HG02852 (cell line): ENCODE measurements around the gene KCNN4.

Experiments
- ATAC-seq: cut with Tn5 transposase; IDR thresholded peaks from one replicate; pipeline ENCODE4 v1.9.1; 2021; ENCODE audit warnings: mild to moderate bottlenecking, moderate library complexity; ENCODE audit not compliant: unreplicated experiment

KCNN4 gene

GRCh38 chr19:43721469-43722048 lies 59.2 kb downstream of the KCNN4 start:
- ATAC-seq = no peak

GRCh38 chr19:43720936-43721335 lies 59.8 kb downstream of the KCNN4 start:
- ATAC-seq = no peak

- ATAC-seq = no peak
Observed at GRCh38 chr19:43719918-43720317, 60.9 kb downstream of the KCNN4 start.

GRCh38 chr19:43719378-43719868 lies 61.4 kb downstream of the KCNN4 start:
- ATAC-seq = no peak

- no peak for ATAC-seq
Observed at GRCh38 chr19:43718627-43719377, 62.0 kb downstream of the KCNN4 start.
